CD4-positive, CD25-positive, alpha-beta regulatory T cell (primary cell): ENCODE measurements around the gene BCAS1. TPM values are rescaled to one million over a fixed set of nuclear protein-coding genes. Genes with fewer than 3 reads are reported as not detected.

Source experiments
- ATAC-seq, 2 donors: fragments of 150-1000 bp; cut with Tn5 transposase; one replicate each; pipeline ENCODE4 v1.10.0; 2021; ENCODE audit warnings: low read depth in 2 of 2, moderate number of reproducible peaks in 2 of 2, moderate library complexity in 1 of 2
- DNase-seq, 3 donors: peaks; one replicate each; pipeline versions ENCODE4 v3.0.0 to v3.0.0-alpha.2; 2012 to 2022; ENCODE audit warnings: mixed read lengths in 1 of 3
- H3K27ac ChIP-seq: one replicate; pipeline ENCODE4 v1.7.0; 2013; ENCODE audit warnings: mild to moderate bottlenecking, low read length; ENCODE audit not compliant: insufficient read depth, poor library complexity, severe bottlenecking
- H3K27me3 ChIP-seq: one replicate; pipeline ENCODE4 v1.7.0; 2013; ENCODE audit warnings: low read length; ENCODE audit not compliant: control insufficient read depth, insufficient read depth
- H3K36me3 ChIP-seq: one replicate; pipeline ENCODE4 v1.7.0; 2013; ENCODE audit warnings: mild to moderate bottlenecking, low read length, moderate library complexity; ENCODE audit not compliant: control insufficient read depth, insufficient read depth
- H3K4me1 ChIP-seq: 2 replicates; pipeline ENCODE4 v1.7.0; 2013; ENCODE audit warnings: mild to moderate bottlenecking, low read length; ENCODE audit not compliant: insufficient read depth, control insufficient read depth, poor library complexity, severe bottlenecking
- H3K4me3 ChIP-seq: one replicate; pipeline ENCODE4 v1.7.0; 2013; ENCODE audit warnings: low read depth, mild to moderate bottlenecking, low read length, moderate library complexity
- H3K9me3 ChIP-seq, 2 experiments: 1 replicate in 1 of 2; 2 replicates in 1 of 2; pipeline ENCODE4 v1.7.0; 2013; ENCODE audit warnings: low read length in 2 of 2, mild to moderate bottlenecking in 1 of 2, moderate library complexity in 1 of 2; ENCODE audit not compliant: control insufficient read depth in 2 of 2
- H3K27ac Mint-ChIP-seq, 3 donors: one replicate each; pipeline ENCODE4 v1.8.0; 2020 to 2022; ENCODE audit warnings: mild to moderate bottlenecking in 3 of 3, mixed read lengths in 3 of 3, moderate library complexity in 2 of 3
- H3K27me3 Mint-ChIP-seq: one replicate; pipeline ENCODE4 v1.8.0; 2022; ENCODE audit warnings: mild to moderate bottlenecking, mixed read lengths
- H3K36me3 Mint-ChIP-seq: one replicate; pipeline ENCODE4 v1.8.0; 2020; ENCODE audit warnings: mixed read lengths
- H3K4me1 Mint-ChIP-seq, 4 donors: one replicate each; pipeline ENCODE4 v1.8.0; 2020 to 2022; ENCODE audit warnings: mixed read lengths in 4 of 4, mild to moderate bottlenecking in 1 of 4
- H3K4me3 Mint-ChIP-seq, 4 donors: one replicate each; pipeline ENCODE4 v1.8.0; 2020 to 2022; ENCODE audit warnings: mild to moderate bottlenecking in 4 of 4, mixed read lengths in 4 of 4, moderate library complexity in 3 of 4
- H3K9me3 Mint-ChIP-seq, 7 donors: one replicate each; pipeline ENCODE4 v1.8.0; 2020 to 2022; ENCODE audit warnings: mixed read lengths in 7 of 7, mild to moderate bottlenecking in 3 of 7, moderate library complexity in 2 of 7
- polyA plus RNA-seq, 4 donors: library from polyadenylated mRNA; unstranded; fragments of 300-500 nt; fragmentation: Illumina TruSeq; gene quantifications; one replicate each; pipeline ENCODE4 v1.2.3, GENCODE V29; 2021
- total RNA-seq: library from RNA; stranded (reverse); gene quantifications from one replicate; pipeline ENCODE4 v1.2.3, GENCODE V29; 2022

BCAS1 gene
- total and polyA plus RNA-seq, 5 donors from 2014 or later, result 0.81 to 17.3 (median 12.9) TPM

GRCh38 chr20:53942973-53943372 lies 127.4 kb downstream of the BCAS1 start:
- Mint-ChIP-seq H3K36me3 (no peaks in the 10 kb centered on the region), H3K4me3 (no peak overlapping the region), H3K4me1 (peaks cover 7 to 34% (median 23%) of the 10 kb centered on the region in 4 donors), H3K27me3 (peaks cover 4% of the 10 kb centered on the region), H3K27ac (no peak overlapping the region), H3K9me3 (peaks cover 0 to 1% (median 0%) of the 10 kb centered on the region in 7 donors)
- H3K27ac ChIP-seq, result no peak overlapping the region
- ATAC-seq, result no peak
- H3K4me1 ChIP-seq, result peaks cover under 1% of the 10 kb centered on the region
- H3K9me3 ChIP-seq, result no peaks in the 10 kb centered on the region
- no peaks in the 10 kb centered on the region for H3K27me3 ChIP-seq
- H3K36me3 ChIP-seq, result no peaks in the 10 kb centered on the region
- no peak for DNase-seq
- no peak overlapping the region for H3K4me3 ChIP-seq

GRCh38 chr20:53942472-53942816 lies 128.0 kb downstream of the BCAS1 start:
- H3K9me3 Mint-ChIP-seq, result peaks cover 0 to 1% (median 0%) of the 10 kb centered on the region in 7 donors
- peaks cover 4% of the 10 kb centered on the region for H3K27me3 Mint-ChIP-seq
- ATAC-seq, result no peak
- Histone ChIP-seq H3K27ac (no peak overlapping the region), H3K4me3 (no peak overlapping the region), H3K27me3 (no peaks in the 10 kb centered on the region), H3K36me3 (no peaks in the 10 kb centered on the region), H3K4me1 (no peaks in the 10 kb centered on the region), H3K9me3 (no peaks in the 10 kb centered on the region)
- H3K4me3 Mint-ChIP-seq, result no peak overlapping the region
- peaks cover 7 to 31% (median 24%) of the 10 kb centered on the region in 4 donors for H3K4me1 Mint-ChIP-seq
- H3K36me3 Mint-ChIP-seq, result no peaks in the 10 kb centered on the region
- DNase-seq, result no peak
- no peak overlapping the region for H3K27ac Mint-ChIP-seq

- peaks cover 0 to 1% (median 0%) of the 10 kb centered on the region in 7 donors for H3K9me3 Mint-ChIP-seq
- no peaks in the 10 kb centered on the region for H3K4me1 ChIP-seq
- H3K4me3 ChIP-seq, result no peak overlapping the region
- H3K4me3 Mint-ChIP-seq, result no peak overlapping the region
- H3K27me3 ChIP-seq, result no peaks in the 10 kb centered on the region
- H3K27ac Mint-ChIP-seq, result peak overlapping the region in 1 of 3 donors; percentile 49
- no peaks in the 10 kb centered on the region for H3K36me3 Mint-ChIP-seq
- H3K27ac ChIP-seq, result no peak overlapping the region
- DNase-seq (no peak), ATAC-seq (no peak)
- peaks cover 7 to 29% (median 22%) of the 10 kb centered on the region in 4 donors for H3K4me1 Mint-ChIP-seq
- peaks cover 4% of the 10 kb centered on the region for H3K27me3 Mint-ChIP-seq
- H3K9me3 ChIP-seq, result no peaks in the 10 kb centered on the region
- no peaks in the 10 kb centered on the region for H3K36me3 ChIP-seq
These were observed 128.5 kb downstream of the BCAS1 start for GRCh38 chr20:53941680-53942471.

GRCh38 chr20:53940907-53941545 lies 129.4 kb downstream of the BCAS1 start:
- no peaks in the 10 kb centered on the region for H3K4me1 ChIP-seq
- H3K9me3 ChIP-seq, result no peaks in the 10 kb centered on the region
- H3K36me3 ChIP-seq, result no peaks in the 10 kb centered on the region
- no peaks in the 10 kb centered on the region for H3K27me3 ChIP-seq
- peaks cover 4% of the 10 kb centered on the region for H3K27me3 Mint-ChIP-seq
- no peak overlapping the region for H3K4me3 ChIP-seq
- H3K36me3 Mint-ChIP-seq, result no peaks in the 10 kb centered on the region
- H3K4me1 Mint-ChIP-seq, result peaks cover 7 to 30% (median 22%) of the 10 kb centered on the region in 4 donors
- peaks cover 0 to 1% (median 0%) of the 10 kb centered on the region in 7 donors for H3K9me3 Mint-ChIP-seq
- no peak overlapping the region for H3K4me3 Mint-ChIP-seq
- no peak overlapping the region for H3K27ac Mint-ChIP-seq
- DNase-seq (no peak), ATAC-seq (no peak)
- H3K27ac ChIP-seq, result no peak overlapping the region

- Histone ChIP-seq H3K9me3 (no peaks in the 10 kb centered on the region), H3K36me3 (no peaks in the 10 kb centered on the region), H3K4me3 (no peak overlapping the region), H3K27me3 (no peaks in the 10 kb centered on the region), H3K4me1 (peaks cover 6% of the 10 kb centered on the region), H3K27ac (no peak overlapping the region)
- ATAC-seq (no peak), DNase-seq (no peak)
- Mint-ChIP-seq H3K9me3 (peaks cover 0 to 1% (median 0%) of the 10 kb centered on the region in 7 donors), H3K27ac (no peak overlapping the region), H3K4me1 (peaks cover 8 to 36% (median 26%) of the 10 kb centered on the region in 4 donors), H3K27me3 (peaks cover 4% of the 10 kb centered on the region), H3K36me3 (no peaks in the 10 kb centered on the region), H3K4me3 (no peak overlapping the region)
These were observed 130.1 kb downstream of the BCAS1 start for GRCh38 chr20:53940360-53940702.

- DNase-seq, result peak; percentile 13 to 81 (median 43)
- H3K36me3 Mint-ChIP-seq, result no peaks in the 10 kb centered on the region
- no peak overlapping the region for H3K4me3 Mint-ChIP-seq
- Histone ChIP-seq H3K36me3 (no peaks in the 10 kb centered on the region), H3K27me3 (no peaks in the 10 kb centered on the region), H3K9me3 (no peaks in the 10 kb centered on the region), H3K4me1 (peaks cover 11% of the 10 kb centered on the region), H3K27ac (no peak overlapping the region), H3K4me3 (no peak overlapping the region)
- H3K27ac Mint-ChIP-seq, result peak overlapping the region in 2 of 3 donors; percentile 32 to 42
- H3K4me1 Mint-ChIP-seq, result peaks cover 13 to 42% (median 32%) of the 10 kb centered on the region in 4 donors
- H3K27me3 Mint-ChIP-seq, result peaks cover 4% of the 10 kb centered on the region
- H3K9me3 Mint-ChIP-seq, result peaks cover 0 to 1% (median 0%) of the 10 kb centered on the region in 7 donors
- peak in 1 of 2 donors; percentile 65 for ATAC-seq
These were observed 130.6 kb downstream of the BCAS1 start for GRCh38 chr20:53939572-53940359.

GRCh38 chr20:53939190-53939571 lies 131.2 kb downstream of the BCAS1 start:
- no peak overlapping the region for H3K27ac ChIP-seq
- no peaks in the 10 kb centered on the region for H3K36me3 ChIP-seq
- Mint-ChIP-seq H3K4me1 (peaks cover 17 to 48% (median 37%) of the 10 kb centered on the region in 4 donors), H3K27ac (peak overlapping the region; percentile 29 to 42 (median 32)), H3K9me3 (peaks cover 0 to 2% (median 0%) of the 10 kb centered on the region in 7 donors), H3K27me3 (peaks cover 4% of the 10 kb centered on the region), H3K4me3 (no peak overlapping the region), H3K36me3 (no peaks in the 10 kb centered on the region)
- no peak for DNase-seq
- H3K9me3 ChIP-seq, result no peaks in the 10 kb centered on the region
- no peaks in the 10 kb centered on the region for H3K27me3 ChIP-seq
- no peak overlapping the region for H3K4me3 ChIP-seq
- peaks cover 17% of the 10 kb centered on the region for H3K4me1 ChIP-seq
- no peak for ATAC-seq
